NT2/D1 (cell line): Measurements from ENCODE around the gene TOMM20.

Experiments
- DNase-seq: peaks from one replicate; pipeline ENCODE4 v3.0.0-alpha.2; 2011; ENCODE audit warnings: low read depth, low spot score
- H3K27me3 ChIP-seq: 2 replicates; pipeline ENCODE4 v1.6.0; 2011; ENCODE audit warnings: mild to moderate bottlenecking; ENCODE audit not compliant: insufficient read length, insufficient read depth
- H3K36me3 ChIP-seq: 2 replicates; pipeline ENCODE4 v1.6.1; 2011; ENCODE audit warnings: mild to moderate bottlenecking, low read length, mixed read lengths; ENCODE audit not compliant: insufficient read depth, insufficient read length
- H3K4me1 ChIP-seq: 2 replicates; pipeline ENCODE4 v1.5.1; 2011; ENCODE audit not compliant: insufficient read depth, insufficient read length
- H3K4me3 ChIP-seq: 2 replicates; pipeline ENCODE4 v1.5.1; 2011; ENCODE audit warnings: low read depth; ENCODE audit not compliant: insufficient read length
- H3K9ac ChIP-seq: 2 replicates; pipeline ENCODE4 v1.6.0; 2011; ENCODE audit warnings: low read depth; ENCODE audit not compliant: insufficient read length
- H3K9me3 ChIP-seq: 2 replicates; pipeline ENCODE4 v1.5.1; 2011; ENCODE audit warnings: mild to moderate bottlenecking, low read length; ENCODE audit not compliant: insufficient read depth
- SUZ12 ChIP-seq: IDR thresholded peaks from 2 replicates; pipeline ENCODE4 v1.6.1; 2011; ENCODE audit not compliant: insufficient read length, insufficient read depth; ENCODE audit errors: extremely low read depth
- YY1 ChIP-seq: IDR thresholded peaks from 2 replicates; pipeline ENCODE4 v1.6.1; 2011; ENCODE audit not compliant: insufficient read length, insufficient read depth
- ZNF274 ChIP-seq: IDR thresholded peaks from 2 replicates; pipeline ENCODE4 v1.6.1; 2011; ENCODE audit warnings: mild to moderate bottlenecking, low read depth, low read length

The TOMM20 gene

DNA sequence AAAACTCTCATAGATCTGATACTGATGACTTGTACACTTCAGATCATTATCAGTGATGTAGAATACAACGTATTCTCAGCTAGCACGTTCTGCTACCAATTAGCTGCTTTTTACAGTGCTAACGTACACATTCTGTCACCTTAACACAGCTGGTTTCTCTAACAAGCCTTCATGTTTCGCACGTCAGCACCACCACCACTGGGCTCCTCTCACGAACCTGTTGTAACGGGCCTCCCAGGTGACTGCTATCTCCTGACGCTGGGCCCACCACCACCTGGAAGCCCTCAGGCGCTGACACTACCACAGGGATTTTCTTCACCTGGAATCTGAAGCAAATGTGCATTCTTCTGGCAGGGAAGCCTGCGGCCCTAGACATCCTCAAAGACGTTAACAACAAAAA lies 19.8 kb downstream of the TOMM20 start:
- Histone ChIP-seq H3K36me3 (peaks cover 67% of the 10 kb centered on the region), H3K27me3 (no peaks in the 10 kb centered on the region), H3K9ac (no peak overlapping the region), H3K9me3 (no peaks in the 10 kb centered on the region), H3K4me3 (no peak overlapping the region), H3K4me1 (no peaks in the 10 kb centered on the region)
- no peak for DNase-seq
- TF ChIP-seq ZNF274 (no peak), YY1 (no peak), SUZ12 (no peak)

- Histone ChIP-seq H3K36me3 (peaks cover 60% of the 10 kb centered on the region), H3K4me3 (no peak overlapping the region), H3K9me3 (no peaks in the 10 kb centered on the region), H3K9ac (no peak overlapping the region), H3K4me1 (no peaks in the 10 kb centered on the region), H3K27me3 (no peaks in the 10 kb centered on the region)
- DNase-seq, result no peak
- TF ChIP-seq YY1 (no peak), ZNF274 (no peak), SUZ12 (no peak)
These were observed 20.4 kb downstream of the TOMM20 start for GRCh38 chr1:235108185-235108593.

DNA sequence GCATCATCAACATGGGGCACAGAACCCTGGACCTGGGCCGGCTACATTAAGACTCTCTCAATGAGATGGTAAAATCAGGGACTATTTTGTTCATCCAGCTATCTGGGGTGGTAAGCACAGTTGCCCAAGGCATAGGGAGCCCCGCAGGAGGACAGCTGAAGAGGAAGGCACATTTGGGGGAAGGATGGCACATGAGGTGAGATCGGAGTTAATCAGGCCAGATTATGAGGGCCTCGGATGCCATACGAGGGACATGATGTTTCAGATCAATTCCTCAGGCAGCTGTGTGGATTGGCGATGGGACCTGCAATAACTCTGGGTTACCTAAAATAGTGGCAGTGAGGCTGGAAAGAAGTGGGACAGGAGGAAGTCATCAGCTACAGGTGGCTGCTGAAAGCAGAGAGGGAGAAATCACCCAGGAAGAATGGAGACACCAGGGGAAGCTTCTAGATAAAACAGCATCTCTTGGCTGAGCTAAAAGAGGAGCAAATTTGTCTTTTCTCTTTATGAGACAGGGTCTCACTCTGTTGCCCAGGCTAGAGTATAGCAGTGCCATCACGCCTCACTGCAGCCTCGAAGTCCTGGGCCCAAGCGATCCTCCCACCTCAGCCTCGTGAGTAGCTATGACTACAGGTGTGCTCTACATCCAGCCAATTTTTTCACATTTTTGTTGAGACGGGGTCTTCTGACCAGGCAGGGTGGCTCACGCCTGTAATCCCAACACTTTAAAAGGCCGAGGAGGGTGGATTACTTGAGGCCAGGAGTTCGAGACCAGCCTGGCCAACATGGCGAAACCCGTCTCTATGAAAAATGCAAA lies 21.1 kb downstream of the TOMM20 start:
- H3K9me3 ChIP-seq, result no peaks in the 10 kb centered on the region
- no peak for DNase-seq
- TF ChIP-seq SUZ12 (no peak), YY1 (no peak), ZNF274 (no peak)
- no peak overlapping the region for H3K9ac ChIP-seq
- H3K27me3 ChIP-seq, result no peaks in the 10 kb centered on the region
- peaks cover 54% of the 10 kb centered on the region for H3K36me3 ChIP-seq
- no peaks in the 10 kb centered on the region for H3K4me1 ChIP-seq
- no peak overlapping the region for H3K4me3 ChIP-seq

DNA sequence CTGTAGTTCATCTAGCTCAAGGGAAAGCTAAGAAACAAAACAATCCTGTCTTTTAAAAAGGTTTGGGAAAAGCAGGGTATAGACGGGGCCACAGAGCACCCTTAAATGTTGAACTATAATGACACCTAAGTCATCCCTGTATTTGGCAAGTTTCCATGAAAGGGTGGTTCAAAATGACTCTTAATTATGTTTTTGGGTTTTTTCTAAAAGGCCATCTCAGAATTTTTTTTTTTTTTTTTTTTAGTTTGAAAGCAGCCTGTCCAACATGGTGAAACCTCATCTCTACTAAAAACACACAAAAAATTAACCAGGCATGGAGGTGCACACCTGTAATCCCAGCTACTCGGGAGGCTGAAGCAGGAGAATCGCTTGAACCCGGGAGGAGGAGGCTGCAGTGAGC lies 22.2 kb downstream of the TOMM20 start:
- no peak for TF ChIP-seq SUZ12
- TF ChIP-seq ZNF274, result no peak
- TF ChIP-seq YY1, result no peak
- H3K27me3 ChIP-seq, result no peaks in the 10 kb centered on the region
- H3K4me1 ChIP-seq, result no peaks in the 10 kb centered on the region
- no peak overlapping the region for H3K9ac ChIP-seq
- H3K4me3 ChIP-seq, result no peak overlapping the region
- H3K36me3 ChIP-seq, result peaks cover 44% of the 10 kb centered on the region
- no peaks in the 10 kb centered on the region for H3K9me3 ChIP-seq
- no peak for DNase-seq

DNA sequence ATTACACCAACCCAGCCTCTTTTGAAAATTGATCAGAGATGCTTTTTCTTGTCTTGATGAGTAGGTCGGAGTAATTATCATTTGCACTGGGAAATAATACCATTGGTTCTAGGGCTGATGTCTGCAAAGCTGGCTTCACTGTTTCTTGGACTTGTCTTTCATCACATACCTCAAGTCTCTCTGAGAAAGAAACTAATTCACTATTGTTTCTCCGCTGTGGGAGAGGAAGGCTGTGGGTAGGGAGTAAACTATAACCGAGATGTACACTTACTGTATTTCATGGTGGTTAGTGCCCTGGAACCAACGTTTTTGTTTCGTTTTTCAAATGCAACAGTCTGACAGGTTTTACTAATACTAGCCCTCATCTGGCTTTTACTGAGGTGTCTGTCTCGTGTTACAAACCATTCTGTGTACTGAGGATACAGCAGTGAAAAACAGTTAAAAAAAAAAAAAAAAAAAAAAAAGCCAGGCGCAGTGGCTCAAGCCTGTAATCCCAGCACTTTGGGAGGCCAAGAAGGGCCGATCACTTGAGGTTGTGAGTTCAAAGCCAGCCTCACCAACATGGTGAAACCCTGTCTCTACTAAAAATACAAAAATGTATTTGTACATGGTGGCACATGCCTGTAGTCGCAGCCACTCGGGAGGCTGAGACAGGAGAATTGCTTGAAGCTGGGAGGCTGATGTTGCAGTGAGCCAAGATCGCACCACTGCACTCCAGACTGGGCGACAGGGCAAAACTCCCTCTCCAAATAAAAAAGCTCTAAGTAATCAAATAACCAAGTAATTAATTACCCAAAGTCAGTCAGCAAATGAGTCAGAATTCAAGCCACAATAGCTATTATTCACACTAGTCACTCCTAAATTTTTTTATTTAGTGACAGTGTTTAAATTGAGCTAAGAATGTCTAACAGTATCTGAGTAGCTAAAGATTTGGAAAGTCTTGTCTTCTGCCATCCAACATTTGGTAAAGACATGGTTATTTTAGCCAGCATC lies 23.3 kb downstream of the TOMM20 start:
- Histone ChIP-seq H3K9me3 (no peaks in the 10 kb centered on the region), H3K4me3 (no peak overlapping the region), H3K27me3 (no peaks in the 10 kb centered on the region), H3K4me1 (no peaks in the 10 kb centered on the region), H3K36me3 (peaks cover 33% of the 10 kb centered on the region), H3K9ac (no peak overlapping the region)
- no peak for TF ChIP-seq ZNF274
- no peak for TF ChIP-seq SUZ12
- TF ChIP-seq YY1, result no peak
- DNase-seq, result no peak

- Histone ChIP-seq H3K4me3 (no peak overlapping the region), H3K36me3 (peaks cover 10% of the 10 kb centered on the region), H3K9me3 (no peaks in the 10 kb centered on the region), H3K27me3 (no peaks in the 10 kb centered on the region), H3K9ac (no peak overlapping the region), H3K4me1 (no peaks in the 10 kb centered on the region)
- no peak for DNase-seq
- TF ChIP-seq YY1 (no peak), SUZ12 (no peak)
These were observed 25.6 kb downstream of the TOMM20 start for GRCh38 chr1:235102993-235103411.

DNA sequence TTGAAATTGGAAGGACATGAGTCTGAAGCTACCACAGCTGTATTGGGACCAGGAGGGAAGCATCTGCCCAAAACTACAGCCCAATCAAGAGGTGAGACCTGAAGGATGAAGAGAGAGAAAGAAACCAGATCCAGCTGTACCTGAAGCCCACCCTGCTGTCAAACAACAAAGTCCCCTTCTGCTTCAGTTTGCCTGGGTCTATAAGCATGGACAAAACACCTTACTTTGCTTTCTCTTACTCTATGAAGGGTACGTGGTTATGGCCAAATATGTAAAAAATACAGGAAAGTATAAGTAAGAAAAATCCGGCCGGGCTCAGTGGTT lies 26.4 kb downstream of the TOMM20 start:
- TF ChIP-seq ZNF274 (no peak), YY1 (no peak), SUZ12 (no peak)
- DNase-seq, result no peak
- no peak overlapping the region for H3K9ac ChIP-seq
- no peaks in the 10 kb centered on the region for H3K4me1 ChIP-seq
- H3K4me3 ChIP-seq, result no peak overlapping the region
- H3K27me3 ChIP-seq, result no peaks in the 10 kb centered on the region
- H3K9me3 ChIP-seq, result no peaks in the 10 kb centered on the region
- H3K36me3 ChIP-seq, result peaks cover 2% of the 10 kb centered on the region
